ENCODE data around the gene EIF3D. TPM values are rescaled to one million over a fixed set of nuclear protein-coding genes. Genes with fewer than 3 reads are reported as not detected.

EIF3D gene
- total and polyA plus RNA-seq, 2 of the 8 experiments (the other 6 are each of a cell fraction or from before 2014, with no cell fraction given), result 195 to 408 TPM

DNA sequence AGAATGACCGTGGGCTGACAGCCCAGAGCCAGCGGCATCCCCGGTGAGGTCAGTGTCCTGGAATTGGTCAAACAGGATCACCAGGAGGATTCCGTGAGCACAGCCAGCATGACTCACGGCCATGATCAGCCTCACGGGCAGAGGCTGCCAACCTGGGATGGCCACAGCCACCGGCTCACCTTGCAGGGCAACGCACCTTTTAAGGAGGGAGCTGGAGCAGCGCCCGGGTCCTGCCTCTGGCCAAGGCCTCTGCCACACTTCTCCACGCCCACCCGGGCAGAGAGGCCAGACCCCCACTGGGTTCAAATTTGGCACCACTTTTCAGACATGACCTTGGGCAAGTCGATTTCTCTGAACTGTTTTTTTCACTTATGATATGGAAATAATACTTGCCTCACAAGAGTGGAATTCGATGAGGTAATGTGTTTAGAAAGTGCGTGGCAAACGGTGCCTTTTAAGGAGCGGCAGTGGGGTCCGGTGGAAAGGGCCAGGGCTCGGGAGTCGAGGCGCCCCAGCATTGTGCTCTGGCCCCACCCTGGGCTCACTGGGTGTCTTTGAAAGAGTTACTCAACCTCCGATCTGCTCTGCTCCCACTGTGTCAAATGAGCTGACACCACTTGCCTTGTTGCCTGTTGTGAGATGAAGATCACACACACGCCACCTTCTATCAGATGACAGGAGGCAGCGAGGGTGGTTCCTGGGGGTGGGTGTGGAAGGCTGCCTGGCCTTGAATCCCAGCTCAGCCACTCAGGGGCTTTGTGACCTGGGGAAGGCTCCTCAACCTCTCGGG lies 63.5 kb downstream of the EIF3D start:
- H2AFZ ChIP-seq (ENCODE audit: low read length), result no peak overlapping the region
- H3K4me3 ChIP-seq (ENCODE audit: extremely low read depth in 1 of 4, insufficient read depth in 2 of 4, low read depth in 3 of 4, low read length in 4 of 4), result no peak overlapping the region
- no peak overlapping the region for H3K4me2 ChIP-seq (ENCODE audit: insufficient read depth in 1 of 2, low read depth in 2 of 2, low read length in 2 of 2)
- FAIRE-seq (no peak), DNase-seq (ENCODE audit: low read depth in 1 of 2, low spot score in 2 of 2) (no peak)
- peaks cover 0 to 2% (median 0%) of the 10 kb centered on the region in 4 experiments; a peak in 1 of 8 replicates for H3K36me3 ChIP-seq (ENCODE audit: control insufficient read depth in 2 of 4, insufficient read depth in 4 of 4, low read length in 3 of 4)
- no peak overlapping the region for H3K4ac ChIP-seq (replicated peaks; ENCODE audit: insufficient read length, low read depth, low read length)
- 91% methylated on average over 24 of the region's 25 CpGs; no CpG with 5 or more reads in 1 of the 2 experiments for WGBS, 2 experiments (ENCODE audit: extremely low coverage in 1 of 2, insufficient coverage in 1 of 2, insufficient read length in 1 of 2, insufficient replicate concordance in 2 of 2, low coverage in 1 of 2, low lambda C conversion rate in 2 of 2, missing lambda C conversion rate in 1 of 2)
- 0 out of 2 replicates have a peak overlapping the region, but pooled peaks have one; percentile 17 for H2BK12ac ChIP-seq (ENCODE audit: low read depth, low read length)
- POLR2A ChIA-PET (ENCODE audit: partially characterized antibody), result interaction anchor here (0.6 to 1.8 kb wide), 6 partner anchors 10 to 150 kb away, joined by 3 to 7 read pairs (median 4); no protein-coding TSS in a partner anchor
- H4K8ac ChIP-seq (ENCODE audit: extremely low read depth, insufficient read depth, low read length), result no peak overlapping the region
- H3K56ac ChIP-seq (replicated peaks; ENCODE audit: insufficient read length, low read depth, low read length), result no peak overlapping the region
- no peaks in the 10 kb centered on the region for H4K20me1 ChIP-seq (replicated peaks in 1 of 2; ENCODE audit: control insufficient read depth in 1 of 2, insufficient read depth in 2 of 2, low read length in 2 of 2)
- 0 out of 2 replicates have a peak overlapping the region, but pooled peaks have one; percentile 16 for H2BK5ac ChIP-seq (ENCODE audit: low read depth, low read length)
- peaks cover 0 to 11% (median 7%) of the 10 kb centered on the region in 4 experiments; a peak in 5 of 7 replicates for H3K4me1 ChIP-seq (replicated peaks in 1 of 4; ENCODE audit: control insufficient read depth in 3 of 4, insufficient read depth in 4 of 4, low read length in 3 of 4)
- no peaks in the 10 kb centered on the region for H3K79me1 ChIP-seq (ENCODE audit: low read depth, low read length)
- H2BK120ac ChIP-seq (replicated peaks; ENCODE audit: low read depth, low read length), result no peak overlapping the region
- no peak overlapping the region for H3K27ac ChIP-seq (ENCODE audit: low read depth, low read length)
- H2BK15ac ChIP-seq (ENCODE audit: low read length), result no peak overlapping the region
- H3K14ac ChIP-seq (ENCODE audit: insufficient read length), result no peak overlapping the region
- H3K23me2 ChIP-seq (ENCODE audit: low read depth, low read length), result no peaks in the 10 kb centered on the region
- H2BK20ac ChIP-seq (ENCODE audit: low read length), result 0 out of 2 replicates have a peak overlapping the region, but pooled peaks have one; percentile 32
- H3K23ac ChIP-seq (ENCODE audit: insufficient read length), result no peak overlapping the region
- no peak overlapping the region for H3K18ac ChIP-seq (ENCODE audit: extremely low read depth, low read length)
- H3K79me2 ChIP-seq (ENCODE audit: control insufficient read depth in 1 of 2, insufficient read depth in 2 of 2, low read length in 2 of 2), result no peaks in the 10 kb centered on the region
- no peaks in the 10 kb centered on the region for H3K9me3 ChIP-seq (ENCODE audit: insufficient read depth in 2 of 2, low read depth in 1 of 2, low read length in 1 of 2)
- no peaks in the 10 kb centered on the region for H3K27me3 ChIP-seq (replicated peaks in 1 of 4; ENCODE audit: control insufficient read depth in 3 of 4, extremely low read depth in 1 of 4, insufficient read depth in 3 of 4, low read length in 3 of 4)
- H3K9ac ChIP-seq (replicated peaks in 1 of 4; ENCODE audit: extremely low read depth in 1 of 4, low read depth in 3 of 4, low read length in 3 of 4), result no peak overlapping the region
- H4K5ac ChIP-seq (ENCODE audit: insufficient read length, low read depth, low read length), result no peak overlapping the region
- CTCF ChIA-PET (ENCODE audit: partially characterized antibody), result interaction anchor here (0.9 to 6.8 kb wide), 9 partner anchors 10 to 178 kb away, joined by 3 to 78 read pairs (median 4); no protein-coding TSS in a partner anchor
- no peak overlapping the region for H4K91ac ChIP-seq (replicated peaks; ENCODE audit: insufficient read length, low read length)
- H2AK5ac ChIP-seq (ENCODE audit: low read depth, low read length), result no peak overlapping the region
- TF ChIP-seq RNF2 (IDR thresholded peaks at IDR 0.05; ENCODE audit: borderline replicate concordance, low read depth, low read length, missing control alignments, poor library complexity, severe bottlenecking) (no peak), CTBP2 (IDR thresholded peaks at IDR 0.05; ENCODE audit: borderline replicate concordance, insufficient read depth, insufficient read length, low read length) (no peak), KDM1A (IDR thresholded peaks at IDR 0.05; ENCODE audit: borderline replicate concordance, low read length) (no peak), NRF1 (IDR thresholded peaks at IDR 0.05; ENCODE audit: low read depth, low read length) (no peak), PHF8 (conservative IDR thresholded peaks at IDR 0.05; ENCODE audit: low read depth, low read length) (no peak), HDAC2 (IDR thresholded peaks at IDR 0.05; ENCODE audit: borderline replicate concordance in 1 of 2, low read depth in 2 of 2, low read length in 2 of 2) (no peak), SP4 (IDR thresholded peaks at IDR 0.05; ENCODE audit: low read length) (no peak), CBX8 (IDR thresholded peaks at IDR 0.05; ENCODE audit: borderline replicate concordance, low read depth, low read length) (no peak), RAD21 (IDR thresholded peaks at IDR 0.05 in 1 of 2, conservative IDR thresholded peaks at IDR 0.05 in 1 of 2; ENCODE audit: low read depth in 2 of 2, low read length in 2 of 2) (no peak), EP300 (IDR thresholded peaks at IDR 0.05; ENCODE audit: borderline replicate concordance in 1 of 2, low read depth in 2 of 2, low read length in 2 of 2) (no peak)
